PFSK-1 (cell line): ENCODE measurements around the gene RPP30.

Experiments used
- FOXP2 ChIP-seq: optimal IDR thresholded peaks from 2 replicates; pipeline ENCODE3; 2011; ENCODE audit warnings: borderline replicate concordance, control low read depth, inconsistent platforms; ENCODE audit not compliant: insufficient read depth; ENCODE audit errors: extremely low read length, extremely low read depth
- POLR2AphosphoS5 ChIP-seq: IDR thresholded peaks from 2 replicates; pipeline ENCODE4 v1.6.1; 2012; ENCODE audit warnings: low read depth, mild to moderate bottlenecking, control low read depth, low read length, moderate library complexity
- SIN3A ChIP-seq: IDR thresholded peaks from 2 replicates; pipeline ENCODE4 v1.6.1; 2012; ENCODE audit warnings: mild to moderate bottlenecking, low read length, moderate library complexity, borderline replicate concordance; ENCODE audit not compliant: insufficient read depth
- TAF1 ChIP-seq: IDR thresholded peaks from 2 replicates; pipeline ENCODE4 v1.6.1; 2012; ENCODE audit warnings: low read length, control low read depth, borderline replicate concordance; ENCODE audit not compliant: insufficient read depth
- TF ChIP-seq, protein P1 (sequence below), 2 experiments: IDR thresholded peaks; 2 replicates each; pipeline versions ENCODE4 v1.6.1 to v1.8.0; 2011 to 2012; ENCODE audit warnings: low read depth in 2 of 2, low read length in 2 of 2, control low read depth in 1 of 2, inconsistent platforms in 1 of 2, mild to moderate bottlenecking in 1 of 2, moderate library complexity in 1 of 2; ENCODE audit not compliant: insufficient read depth in 1 of 2

Gene RPP30

DNA sequence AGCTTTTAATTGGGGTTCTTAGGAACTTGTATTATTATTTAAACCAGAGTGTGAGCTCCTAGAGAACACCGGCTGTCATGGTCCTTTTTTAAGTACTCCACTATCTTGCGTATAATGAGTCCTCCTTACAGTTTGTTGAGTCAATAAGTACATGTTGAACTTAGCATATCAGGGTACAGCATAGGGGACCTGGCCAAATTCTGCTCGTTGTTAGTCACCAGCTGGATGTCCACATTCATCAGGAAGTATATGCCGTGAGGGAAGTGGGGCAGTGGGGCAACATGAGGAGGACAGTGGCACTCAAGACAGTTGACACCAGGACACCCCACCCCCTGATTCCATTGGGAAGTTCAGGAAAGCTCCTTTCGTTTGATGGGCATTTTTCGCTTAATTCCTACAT, 16.6 kb downstream of the RPP30 start:
- TF ChIP-seq POLR2AphosphoS5 (no peak), SIN3A (no peak), FOXP2 (no peak), TAF1 (no peak)
- TF ChIP-seq, protein P1, sequence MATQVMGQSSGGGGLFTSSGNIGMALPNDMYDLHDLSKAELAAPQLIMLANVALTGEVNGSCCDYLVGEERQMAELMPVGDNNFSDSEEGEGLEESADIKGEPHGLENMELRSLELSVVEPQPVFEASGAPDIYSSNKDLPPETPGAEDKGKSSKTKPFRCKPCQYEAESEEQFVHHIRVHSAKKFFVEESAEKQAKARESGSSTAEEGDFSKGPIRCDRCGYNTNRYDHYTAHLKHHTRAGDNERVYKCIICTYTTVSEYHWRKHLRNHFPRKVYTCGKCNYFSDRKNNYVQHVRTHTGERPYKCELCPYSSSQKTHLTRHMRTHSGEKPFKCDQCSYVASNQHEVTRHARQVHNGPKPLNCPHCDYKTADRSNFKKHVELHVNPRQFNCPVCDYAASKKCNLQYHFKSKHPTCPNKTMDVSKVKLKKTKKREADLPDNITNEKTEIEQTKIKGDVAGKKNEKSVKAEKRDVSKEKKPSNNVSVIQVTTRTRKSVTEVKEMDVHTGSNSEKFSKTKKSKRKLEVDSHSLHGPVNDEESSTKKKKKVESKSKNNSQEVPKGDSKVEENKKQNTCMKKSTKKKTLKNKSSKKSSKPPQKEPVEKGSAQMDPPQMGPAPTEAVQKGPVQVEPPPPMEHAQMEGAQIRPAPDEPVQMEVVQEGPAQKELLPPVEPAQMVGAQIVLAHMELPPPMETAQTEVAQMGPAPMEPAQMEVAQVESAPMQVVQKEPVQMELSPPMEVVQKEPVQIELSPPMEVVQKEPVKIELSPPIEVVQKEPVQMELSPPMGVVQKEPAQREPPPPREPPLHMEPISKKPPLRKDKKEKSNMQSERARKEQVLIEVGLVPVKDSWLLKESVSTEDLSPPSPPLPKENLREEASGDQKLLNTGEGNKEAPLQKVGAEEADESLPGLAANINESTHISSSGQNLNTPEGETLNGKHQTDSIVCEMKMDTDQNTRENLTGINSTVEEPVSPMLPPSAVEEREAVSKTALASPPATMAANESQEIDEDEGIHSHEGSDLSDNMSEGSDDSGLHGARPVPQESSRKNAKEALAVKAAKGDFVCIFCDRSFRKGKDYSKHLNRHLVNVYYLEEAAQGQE (IDR thresholded peaks at IDR 0.05; ENCODE audit: insufficient read depth in 1 of 2, low read depth in 2 of 2, low read length in 2 of 2): no peak

DNA sequence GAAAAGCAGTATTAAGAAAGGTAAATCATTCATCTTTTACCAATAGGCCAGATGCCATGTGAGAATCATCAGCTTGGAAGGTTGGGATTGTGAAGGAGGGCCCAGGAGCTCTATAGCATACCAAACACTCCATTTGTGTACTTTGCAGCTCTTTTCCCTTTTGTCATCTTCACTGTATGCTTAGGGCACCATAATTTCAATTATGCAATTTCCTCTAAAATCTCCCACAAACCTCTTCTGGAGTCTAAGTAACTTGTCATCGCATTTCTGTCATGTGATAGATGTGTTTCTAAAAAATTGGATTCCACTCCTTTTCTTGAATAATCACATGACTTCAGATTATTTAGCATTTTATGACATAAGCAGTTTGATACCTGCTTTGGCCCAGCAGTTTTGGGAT, 17.9 kb downstream of the RPP30 start:
- no peak for TF ChIP-seq POLR2AphosphoS5
- TF ChIP-seq TAF1: no peak
- TF ChIP-seq SIN3A: no peak
- TF ChIP-seq, protein P1 (IDR thresholded peaks at IDR 0.05; ENCODE audit: insufficient read depth in 1 of 2, low read depth in 2 of 2, low read length in 2 of 2): no peak
- TF ChIP-seq FOXP2: no peak

DNA sequence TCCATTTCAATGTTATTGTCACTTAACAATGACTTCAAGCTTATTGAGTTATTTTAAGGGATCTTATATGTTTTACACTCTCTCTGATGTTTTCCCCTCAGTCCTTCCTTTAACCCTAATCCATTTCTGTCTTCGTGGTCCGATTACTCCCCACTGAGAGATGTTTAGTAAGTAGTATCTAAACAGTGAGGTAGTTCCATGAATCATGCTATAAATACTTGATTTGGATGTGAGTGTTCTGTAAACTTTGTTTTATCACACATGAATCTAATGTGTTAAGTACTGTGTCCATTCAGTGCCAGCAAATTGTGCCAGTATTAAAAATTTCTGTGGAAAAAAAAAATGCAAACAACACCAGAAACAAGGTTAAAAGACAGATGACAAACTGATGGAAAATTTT, 18.6 kb downstream of the RPP30 start:
- TF ChIP-seq TAF1 (no peak), FOXP2 (no peak), POLR2AphosphoS5 (no peak), SIN3A (no peak)
- TF ChIP-seq, protein P1 (IDR thresholded peaks at IDR 0.05; ENCODE audit: insufficient read depth in 1 of 2, low read depth in 2 of 2, low read length in 2 of 2): no peak

DNA sequence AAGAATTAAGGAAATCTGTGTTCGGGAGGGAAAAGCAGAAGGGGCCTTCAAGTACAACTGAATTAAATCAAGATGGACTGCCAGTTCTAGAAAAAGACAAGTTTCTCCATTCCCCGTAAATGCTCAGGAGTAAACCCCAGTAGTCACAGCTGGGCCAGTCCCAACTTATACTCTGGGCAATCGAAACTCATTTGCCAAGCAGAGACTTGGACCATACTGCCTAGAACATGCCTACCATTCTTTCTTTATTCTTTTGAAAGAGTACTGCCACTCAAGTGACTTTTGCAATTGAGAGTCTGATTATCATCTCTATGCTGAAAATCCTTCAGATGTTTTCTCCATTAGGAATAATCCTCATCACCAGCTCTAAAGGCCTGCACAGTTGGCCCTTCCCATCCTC, 21.4 kb downstream of the RPP30 start:
- TF ChIP-seq, protein P1 (IDR thresholded peaks at IDR 0.05; ENCODE audit: insufficient read depth in 1 of 2, low read depth in 2 of 2, low read length in 2 of 2): no peak
- TF ChIP-seq TAF1: no peak
- TF ChIP-seq FOXP2: no peak
- TF ChIP-seq SIN3A: no peak
- TF ChIP-seq POLR2AphosphoS5: no peak

DNA sequence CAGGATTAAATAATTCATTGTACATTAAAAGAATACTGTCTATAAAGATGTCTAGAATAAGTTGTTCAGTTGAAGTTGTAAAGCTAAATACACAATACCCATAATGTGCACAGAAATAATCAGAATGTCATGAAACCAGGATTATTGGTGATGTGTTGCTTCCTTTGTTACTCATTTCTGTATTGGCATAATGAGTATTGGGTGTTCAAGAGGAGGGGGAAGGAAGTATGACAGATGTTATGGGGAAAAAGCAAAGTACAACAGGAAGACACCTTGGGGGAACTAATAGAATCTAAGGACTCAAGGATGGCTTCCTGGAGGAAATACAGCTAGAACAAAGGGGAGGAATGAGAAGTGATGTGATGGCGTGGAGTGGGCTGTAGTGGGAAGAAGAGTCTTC, 34.2 kb downstream of the RPP30 start:
- no peak for TF ChIP-seq FOXP2
- TF ChIP-seq TAF1: no peak
- TF ChIP-seq POLR2AphosphoS5: no peak
- TF ChIP-seq, protein P1 (IDR thresholded peaks at IDR 0.05; ENCODE audit: insufficient read depth in 1 of 2, low read depth in 2 of 2, low read length in 2 of 2): no peak
- TF ChIP-seq SIN3A: no peak
